Activated CD8-positive, alpha-beta memory T cell treated with anti-CD3 and anti-CD28 coated beads, Interleukin-2, amount 50 U/mL, for 24 hours (primary cell): ENCODE results near the gene MPHOSPH9.

Experiments used
- DNase-seq: peaks from one replicate; pipeline ENCODE4 v3.0.0-alpha.2; 2020; ENCODE audit errors: extremely low read depth

MPHOSPH9 gene

DNA sequence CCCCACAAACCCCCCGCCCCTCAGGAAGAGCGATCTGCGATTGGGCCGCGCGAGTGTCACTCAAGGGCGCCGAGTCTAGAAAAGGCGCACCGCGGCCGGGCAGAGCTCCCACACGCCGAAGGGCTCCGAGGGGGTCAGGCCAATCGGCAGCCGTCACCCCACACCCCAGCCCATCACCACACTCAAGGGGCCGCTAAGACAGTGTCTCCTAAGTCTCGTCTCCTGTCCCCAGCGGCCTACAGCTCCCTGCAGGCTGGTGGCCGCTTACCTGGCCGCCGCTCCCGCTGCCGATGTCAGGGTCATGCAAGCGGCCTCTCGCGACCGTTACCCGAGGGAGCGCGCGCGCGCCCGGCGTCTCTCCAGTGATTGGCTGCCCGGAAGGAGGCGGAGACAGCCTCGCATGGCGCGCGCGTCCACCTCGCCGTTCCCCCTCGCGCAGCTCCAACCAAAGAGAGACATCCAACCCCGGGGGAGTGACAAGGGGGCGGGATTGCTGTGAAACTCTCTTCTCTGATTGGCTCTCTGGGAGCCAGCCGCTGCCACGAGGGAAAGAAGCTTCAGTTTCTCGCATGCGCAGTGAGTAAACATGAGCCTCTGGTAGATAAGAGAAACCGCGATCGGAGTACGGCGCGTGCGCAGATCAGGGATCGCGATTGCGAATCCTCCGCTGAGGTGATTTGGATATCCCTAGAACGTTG is at the start of gene MPHOSPH9, which contains the start of gene MTRFR:
Gene MPHOSPH9, minus strand, starts transcription at position 335 of the 698 bp plus-strand sequence. CDS start 2,777 bp downstream, outside the sequence.
Gene MTRFR, plus strand, starts transcription at position 630 of the 698 bp plus-strand sequence. CDS start 20,239 bp downstream, outside the sequence.
- peak; percentile 97 for DNase-seq

DNA sequence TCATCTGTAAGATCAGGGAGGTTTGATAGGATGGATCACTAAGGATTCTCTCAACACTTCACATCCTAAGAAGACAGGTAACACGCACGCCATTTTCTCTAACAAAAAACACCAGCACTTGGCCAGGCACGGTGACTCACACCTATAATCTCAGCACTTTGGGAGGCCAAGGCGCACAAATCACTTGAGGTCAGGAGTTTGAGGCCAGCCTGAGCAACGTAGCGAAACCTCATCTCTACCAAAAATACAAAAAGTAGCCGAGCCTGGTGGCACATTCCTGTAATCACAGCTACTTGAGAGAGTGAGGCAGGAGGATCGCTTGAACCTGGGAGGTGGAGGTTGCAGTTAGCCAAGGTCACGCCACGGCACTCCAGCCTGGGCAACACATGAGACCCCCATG is 49.2 kb upstream of the MPHOSPH9 start:
- DNase-seq: no peak

- DNase-seq: no peak
These were observed 48.0 kb upstream of the MPHOSPH9 start for GRCh38 chr12:123280971-123281370.

- DNase-seq: no peak
These were observed 45.2 kb upstream of the MPHOSPH9 start for GRCh38 chr12:123278101-123278627.

DNA sequence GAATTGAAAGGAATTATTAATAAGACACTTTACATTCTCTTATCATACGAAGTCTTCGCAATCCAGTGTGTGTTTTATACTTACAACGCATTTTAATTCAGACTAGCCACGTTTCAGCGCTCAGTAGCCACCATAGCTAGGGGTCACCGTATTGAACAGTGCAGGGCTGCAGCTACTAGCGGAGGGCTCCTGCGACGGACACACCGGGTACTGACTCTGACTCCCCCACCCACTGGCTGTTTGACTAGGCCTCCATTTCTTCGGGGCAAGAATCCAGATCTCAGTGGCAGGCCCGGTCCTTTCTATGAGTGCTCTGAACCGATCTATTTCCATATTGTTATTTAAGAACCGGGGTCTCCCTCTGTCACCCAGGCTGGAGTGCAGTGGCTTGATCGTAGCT is 40.2 kb upstream of the MPHOSPH9 start:
- DNase-seq: no peak

DNA sequence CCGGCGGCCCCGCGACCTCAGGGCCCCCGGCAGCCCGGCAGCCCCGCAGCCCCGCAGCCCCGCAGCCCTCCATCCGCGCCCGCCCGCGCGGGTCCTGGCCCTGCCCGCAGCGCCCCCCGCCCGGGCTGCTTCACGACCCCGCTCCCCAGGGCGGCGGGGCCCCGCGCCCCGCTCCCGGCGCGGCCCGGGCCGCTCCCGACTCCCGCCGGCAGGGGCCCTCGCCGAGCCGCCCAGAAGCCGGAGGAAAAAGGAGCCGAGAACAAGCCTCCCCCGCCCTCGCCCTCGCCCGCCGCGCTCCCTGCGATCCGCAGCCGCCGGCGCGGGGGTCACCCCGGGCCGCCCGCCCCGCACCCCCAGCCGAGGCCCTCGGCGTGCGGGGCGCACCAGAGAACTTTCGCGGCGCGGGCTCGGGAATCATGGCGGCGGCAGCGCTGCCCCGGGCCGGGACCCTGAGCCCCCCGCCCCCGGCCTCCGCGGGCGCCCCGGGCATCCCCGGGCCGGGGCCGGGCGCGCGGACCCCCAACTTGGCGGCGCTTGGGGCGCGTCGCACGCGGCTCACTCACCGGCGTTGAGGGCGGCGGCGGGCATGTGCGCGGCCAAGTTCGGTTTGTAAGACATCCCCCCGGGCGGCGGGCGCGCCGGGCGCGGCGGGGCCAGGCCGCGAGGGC is 38.2 kb upstream of the MPHOSPH9 start:
- DNase-seq: peak; percentile 27

DNA sequence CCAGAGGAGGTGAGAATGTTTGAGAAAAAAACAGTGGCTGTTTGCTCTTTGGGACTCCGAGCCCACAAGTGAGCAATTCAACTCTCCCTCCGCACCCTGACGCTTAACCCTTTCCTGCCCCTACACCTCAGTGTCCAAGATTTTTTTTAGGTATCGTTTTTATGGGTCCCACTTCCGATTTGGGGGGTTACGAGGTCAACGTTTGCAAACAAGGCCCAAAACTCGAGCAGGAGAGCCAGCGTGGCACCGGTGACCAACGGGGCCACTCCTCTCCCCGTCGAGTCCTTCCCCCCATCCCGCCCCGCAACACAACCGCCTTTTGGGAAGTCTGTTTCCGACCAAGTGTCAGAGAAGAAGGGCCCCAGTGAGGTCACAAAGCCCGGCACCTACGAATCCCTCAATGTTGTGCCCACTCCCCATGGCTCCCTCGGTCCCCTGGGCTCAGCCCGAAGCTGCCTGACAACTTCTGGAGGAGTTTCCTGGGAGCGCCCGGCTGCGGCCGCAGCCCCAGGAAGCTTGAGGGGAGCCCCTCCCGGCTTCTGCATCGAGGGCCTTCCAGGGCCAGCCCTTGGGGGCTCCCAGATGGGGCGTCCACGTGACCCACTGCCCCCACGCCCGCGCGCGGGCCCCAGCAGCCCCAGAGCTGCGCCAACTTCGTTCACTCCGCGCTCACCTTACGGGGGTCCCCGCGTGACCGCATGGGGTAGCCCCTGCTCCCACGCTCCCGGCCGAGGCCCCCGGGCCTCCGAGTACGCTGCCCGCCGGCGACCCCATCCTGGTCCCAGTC is 37.5 kb upstream of the MPHOSPH9 start:
- DNase-seq: no peak

- no peak for DNase-seq
These were observed 36.9 kb upstream of the MPHOSPH9 start for GRCh38 chr12:123269896-123270213.

DNA sequence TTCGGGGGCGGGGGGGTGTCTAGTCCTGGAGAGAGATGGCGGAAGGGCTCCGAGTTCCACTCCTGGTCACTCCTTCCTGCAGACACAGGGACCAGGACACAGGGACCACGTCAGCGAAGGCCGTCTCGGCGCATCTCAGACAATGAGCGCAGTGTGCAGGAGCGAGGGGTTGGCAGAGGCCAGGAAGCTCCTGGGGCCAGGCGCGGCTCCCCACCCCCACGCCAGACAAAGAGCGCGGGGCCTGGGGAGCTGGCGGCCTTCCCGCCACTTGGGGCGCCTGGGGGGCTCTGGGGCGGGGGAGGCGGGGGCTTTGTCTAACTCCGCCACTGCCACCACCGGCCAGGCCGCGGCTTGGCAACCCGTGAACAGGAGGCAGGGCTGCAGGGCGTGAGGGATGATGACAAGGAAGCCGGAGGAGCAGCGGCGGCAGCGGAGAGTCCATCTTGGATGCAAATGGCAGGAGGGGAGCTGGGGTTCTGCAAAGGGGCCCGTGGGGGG is 36.5 kb upstream of the MPHOSPH9 start:
- DNase-seq: no peak

- DNase-seq: no peak
These were observed 35.9 kb upstream of the MPHOSPH9 start for GRCh38 chr12:123268850-123269249.

DNA sequence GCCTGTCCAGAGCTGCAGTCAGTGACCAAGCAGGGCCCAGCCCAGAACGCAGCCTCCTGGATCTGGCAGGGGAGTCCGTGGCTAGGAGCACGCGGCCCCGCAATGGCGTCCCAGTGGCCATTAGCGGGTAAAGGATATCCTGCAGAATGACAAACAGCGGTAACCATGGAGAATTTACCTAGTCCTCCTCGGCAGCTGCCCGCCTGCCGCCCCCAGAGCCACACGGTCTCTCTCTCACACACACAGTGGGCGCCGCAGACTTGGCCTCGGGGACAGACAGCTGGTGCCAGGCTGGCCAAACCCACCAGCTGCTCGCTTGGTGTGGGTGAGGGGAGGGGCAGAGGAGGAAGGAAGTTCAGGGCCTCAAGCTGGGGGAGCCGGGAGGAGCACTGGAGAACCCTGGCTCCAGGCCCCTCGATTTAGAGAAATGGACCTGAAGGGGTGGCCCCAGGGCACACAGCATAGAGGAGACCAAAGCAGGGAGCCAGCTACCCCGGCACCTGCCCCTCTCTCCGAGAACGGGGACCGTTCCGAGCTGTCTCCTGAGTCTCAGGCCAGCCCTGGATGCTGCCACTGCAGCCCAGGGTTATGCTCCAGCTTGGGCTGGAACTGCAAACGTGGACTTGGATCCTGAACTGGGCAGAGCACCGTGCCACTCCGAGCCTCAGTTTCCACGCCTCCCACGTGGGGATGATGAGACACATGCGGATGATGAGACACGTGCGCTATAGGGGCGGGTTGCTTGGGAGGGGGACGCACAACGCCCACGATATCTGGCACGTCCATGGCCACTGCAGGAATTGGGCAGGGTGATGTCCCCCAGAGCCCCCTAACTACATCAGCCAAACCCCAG is 35.3 kb upstream of the MPHOSPH9 start:
- DNase-seq: no peak

GRCh38 chr12:123267335-123267920 is 34.5 kb upstream of the MPHOSPH9 start:
- DNase-seq: no peak

- no peak for DNase-seq
These were observed 33.8 kb upstream of the MPHOSPH9 start for GRCh38 chr12:123266679-123267277.

DNA sequence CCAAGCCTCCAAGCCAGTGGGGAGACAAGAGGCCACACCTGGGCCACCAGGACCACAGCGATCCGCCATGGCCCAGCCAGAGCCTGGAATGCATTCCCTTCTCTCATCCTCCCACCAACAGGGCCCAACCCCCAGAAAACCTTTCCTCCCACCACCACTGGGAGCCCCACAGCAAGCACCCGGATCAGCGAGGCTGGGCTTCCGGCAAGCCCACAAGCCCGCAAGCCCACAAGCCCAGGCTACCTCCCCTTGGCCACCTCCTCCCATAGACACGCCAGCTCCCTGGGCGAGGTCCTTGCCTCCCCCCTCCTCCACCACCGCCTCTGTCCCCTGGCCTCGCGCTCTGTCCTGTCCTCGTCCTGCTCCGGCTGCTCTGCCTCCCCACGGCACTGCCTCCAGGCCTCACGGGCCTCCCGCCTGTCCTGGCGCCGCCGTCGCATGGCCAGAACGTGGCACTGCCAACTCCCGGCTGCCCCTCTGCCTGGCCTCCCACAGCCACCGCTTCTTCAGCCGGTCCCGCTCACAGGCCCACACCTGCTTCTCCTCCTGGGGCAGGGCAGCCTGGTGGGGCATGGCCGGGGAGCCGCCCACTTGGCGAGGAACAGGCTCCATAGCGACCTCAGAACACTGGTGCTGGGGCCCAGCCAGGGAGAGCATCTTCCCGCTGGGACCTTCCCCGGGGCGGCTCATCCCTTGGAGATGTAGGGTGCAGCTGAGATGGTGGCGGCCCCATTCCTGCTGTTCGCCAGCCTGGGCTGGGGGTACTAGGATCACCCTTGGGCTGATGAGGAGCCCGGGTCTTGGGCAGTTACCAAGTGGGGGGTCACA is 33.1 kb upstream of the MPHOSPH9 start:
- DNase-seq: no peak

DNA sequence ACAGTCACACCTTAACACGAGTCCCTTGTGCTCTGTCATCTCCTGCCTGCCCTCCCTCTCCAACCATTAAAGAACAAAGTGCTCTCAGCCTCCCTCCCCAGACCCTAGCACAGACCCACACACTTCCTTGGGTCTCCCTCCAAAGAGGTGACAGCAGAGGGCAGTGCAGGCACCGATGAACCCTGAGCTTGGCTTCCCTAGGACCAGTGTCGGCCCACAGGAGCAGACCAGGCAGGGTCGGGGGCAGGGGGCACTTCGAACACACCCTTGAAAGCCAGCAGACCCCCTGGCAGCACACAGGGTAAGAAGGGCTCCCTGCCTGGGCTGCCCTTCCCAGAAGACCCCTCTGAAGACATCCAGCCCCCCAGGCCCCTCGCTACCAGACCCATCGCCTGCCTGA is 31.7 kb upstream of the MPHOSPH9 start:
- no peak for DNase-seq

GRCh38 chr12:123263196-123263817 is 30.4 kb upstream of the MPHOSPH9 start:
- DNase-seq: no peak

- no peak for DNase-seq
These were observed 28.3 kb upstream of the MPHOSPH9 start for GRCh38 chr12:123261196-123261595.

DNA sequence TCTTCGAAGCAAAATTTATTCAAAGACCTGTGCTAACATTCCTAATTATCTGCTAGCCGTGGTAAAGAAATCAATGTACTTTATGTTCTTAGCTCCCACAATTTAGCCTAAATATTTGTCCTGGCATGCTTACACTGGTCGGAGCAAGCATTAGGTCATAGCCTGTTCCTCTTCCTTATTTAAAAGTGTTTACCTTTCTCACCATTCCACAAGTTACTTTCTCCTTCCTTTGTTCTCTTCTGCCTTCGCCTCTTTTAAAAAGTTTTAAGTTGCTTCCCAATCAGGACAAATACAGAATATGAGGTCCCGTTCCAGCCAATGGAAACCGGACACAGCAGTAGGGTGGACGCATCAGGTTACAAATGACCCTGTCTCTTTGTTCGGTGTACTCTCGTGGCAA is 27.1 kb upstream of the MPHOSPH9 start:
- DNase-seq: no peak

GRCh38 chr12:123258593-123258992 is 25.7 kb upstream of the MPHOSPH9 start:
- no peak for DNase-seq
